GM19035 (cell line): ENCODE results near the gene KRT1.

Experiments used
- ATAC-seq: cut with Tn5 transposase; IDR thresholded peaks from one replicate; pipeline ENCODE4 v1.9.1; 2021; ENCODE audit not compliant: unreplicated experiment

The KRT1 gene

GRCh38 chr12:52641468-52641867 is 38.7 kb downstream of the KRT1 start:
- ATAC-seq, result no peak

- ATAC-seq, result no peak
Measured at GRCh38 chr12:52637299-52637698, 42.9 kb downstream of the KRT1 start.

GRCh38 chr12:52636592-52637258 is 43.5 kb downstream of the KRT1 start:
- no peak for ATAC-seq

- no peak for ATAC-seq
Measured at GRCh38 chr12:52636189-52636588, 44.0 kb downstream of the KRT1 start.

- ATAC-seq, result no peak
Measured at GRCh38 chr12:52634266-52635056, 45.7 kb downstream of the KRT1 start.

- ATAC-seq, result no peak
Measured at GRCh38 chr12:52633383-52633782, 46.8 kb downstream of the KRT1 start.

- no peak for ATAC-seq
Measured at GRCh38 chr12:52632656-52633055, 47.6 kb downstream of the KRT1 start.

- no peak for ATAC-seq
Measured at GRCh38 chr12:52631676-52632459, 48.3 kb downstream of the KRT1 start.

GRCh38 chr12:52631264-52631663 is 48.9 kb downstream of the KRT1 start:
- ATAC-seq, result no peak

GRCh38 chr12:52630599-52631200 is 49.5 kb downstream of the KRT1 start:
- no peak for ATAC-seq

GRCh38 chr12:52630008-52630500 is 50.2 kb downstream of the KRT1 start:
- ATAC-seq, result no peak

- ATAC-seq, result no peak
Measured at GRCh38 chr12:52629281-52630007, 50.8 kb downstream of the KRT1 start.

- no peak for ATAC-seq
Measured at GRCh38 chr12:52628841-52629240, 51.4 kb downstream of the KRT1 start.

- no peak for ATAC-seq
Measured at GRCh38 chr12:52628111-52628507, 52.1 kb downstream of the KRT1 start.

GRCh38 chr12:52627395-52628110 is 52.7 kb downstream of the KRT1 start:
- ATAC-seq, result no peak
